H1 (cell line): ENCODE results near the gene ECE2. TPM values are rescaled to one million over a fixed set of nuclear protein-coding genes. Genes with fewer than 3 reads are reported as not detected.
A peak's percentile ranks its signal among the peaks of the same experiment; 100 is the strongest.

Experiments used
- CBX5 ChIP-seq: fragments of 300-800, 300-1000 bp; sonication (generic); IDR thresholded peaks from 2 replicates; pipeline ENCODE4 v1.7.1; 2016; ENCODE audit warnings: antibody characterized with exemption, low read length, low read depth
- PHF8 ChIP-seq: fragments of 200-600 bp; sonication (generic); conservative IDR thresholded peaks from 2 replicates; pipeline ENCODE4 v1.7.1; 2012; ENCODE audit warnings: low read depth, mild to moderate bottlenecking, inconsistent platforms, low read length, moderate library complexity
- polyA plus RNA-seq, 7 experiments: library from polyadenylated mRNA; depleted of rRNA in 3 of 7; stranded (reverse) in 5 of 7; unstranded in 2 of 7; fragments of >200 nt in 5 of 7; fragments of 200-250 nt in 2 of 7; gene quantifications; 1 replicate in 5 of 7; 2 replicates in 1 of 7; 4 replicates in 1 of 7; pipeline versions ENCODE4 v1.2.1 to v1.2.3, GENCODE V29; 2011 to 2013; ENCODE audit warnings: missing spikeins in 2 of 7, mixed read lengths in 2 of 7
- total RNA-seq: library from RNA; stranded (reverse); fragmentation: NEBNext Ultra II Directional; extraction: Animal tissue kit (Norgen Biotek cat#: 25700); gene quantifications from 2 replicates; pipeline ENCODE4 v1.2.1, GENCODE V29; 2021

ECE2 gene
- total and polyA plus RNA-seq, 2 of the 8 experiments (the other 6 are each of a cell fraction or from before 2014, with no cell fraction given) = 0.44 to 0.86 TPM

- TF ChIP-seq CBX5 = no peak
- TF ChIP-seq PHF8 = peak; percentile 70
Observed at GRCh38 chr3:184335661-184336546, 60.1 kb downstream of the ECE2 start (continued).
